Measurements from ENCODE around the gene ROMO1. TPM values are rescaled to one million over a fixed set of nuclear protein-coding genes. Genes with fewer than 3 reads are reported as not detected.

ROMO1 gene
- polyA plus RNA-seq, 2 of the 4 experiments (the other 2 are of a cell fraction), result 201 to 430 TPM

DNA sequence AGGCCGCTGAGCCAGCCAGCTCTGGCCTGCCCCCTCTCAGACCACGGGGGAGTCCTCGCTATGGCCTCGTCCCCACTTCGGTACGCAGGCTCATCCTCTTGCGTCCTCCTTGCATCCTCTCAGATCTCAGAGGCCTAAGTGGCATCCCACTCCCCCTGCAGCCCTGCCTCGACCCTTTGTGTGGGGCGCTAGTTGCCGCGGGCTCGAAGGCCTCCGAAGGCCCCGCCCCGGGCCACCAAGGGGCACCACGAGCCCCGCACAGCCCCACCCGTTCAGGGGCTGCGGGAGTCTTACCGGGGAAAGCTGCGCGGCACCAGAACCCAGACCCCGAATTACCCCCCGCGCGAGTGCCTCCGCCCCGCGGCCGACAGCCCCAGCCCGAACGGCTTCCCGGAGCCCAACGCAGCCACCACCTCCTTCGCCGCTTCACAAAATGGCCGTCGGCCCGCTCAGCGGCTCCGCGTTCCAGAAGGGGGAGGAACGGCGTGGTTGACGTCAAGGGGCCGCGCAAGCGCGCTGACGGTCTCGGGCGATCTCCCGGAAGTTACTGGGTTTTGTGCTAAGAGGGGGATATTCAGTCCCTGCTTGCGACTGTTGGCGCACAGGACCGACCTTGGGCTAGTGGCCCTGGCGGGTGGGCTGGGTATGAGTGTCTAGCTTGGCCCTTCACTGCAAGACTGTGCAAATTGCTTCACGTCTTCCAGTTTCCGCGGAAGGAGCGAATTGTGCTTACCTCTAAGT lies 34.6 kb upstream of the ROMO1 start, which contains the start of the genes CPNE1 and RBM12 (continued):
- TF ChIP-seq JUNB (IDR thresholded peaks at IDR 0.05), result no peak
- peak; percentile 96 for TF ChIP-seq PHF8 (IDR thresholded peaks at IDR 0.05; ENCODE audit: borderline replicate concordance, low read depth)
- TF ChIP-seq, protein P1, sequence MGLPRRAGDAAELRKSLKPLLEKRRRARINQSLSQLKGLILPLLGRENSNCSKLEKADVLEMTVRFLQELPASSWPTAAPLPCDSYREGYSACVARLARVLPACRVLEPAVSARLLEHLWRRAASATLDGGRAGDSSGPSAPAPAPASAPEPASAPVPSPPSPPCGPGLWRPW (IDR thresholded peaks at IDR 0.05), result no peak
- TF ChIP-seq CBX8 (IDR thresholded peaks at IDR 0.05), result no peak
- TF ChIP-seq HDAC2 (IDR thresholded peaks at IDR 0.05), result no peak
- TF ChIP-seq NPAS2 (CRISPR knock-in tag; IDR thresholded peaks at IDR 0.05; ENCODE audit: borderline replicate concordance), result no peak
- TF ChIP-seq NR3C1 (IDR thresholded peaks at IDR 0.05), result no peak
- peak; percentile 3; the same call in 1 of the 2 replicates for TF ChIP-seq RARB (CRISPR knock-in tag; IDR thresholded peaks at IDR 0.05)
- TF ChIP-seq, protein P2, sequence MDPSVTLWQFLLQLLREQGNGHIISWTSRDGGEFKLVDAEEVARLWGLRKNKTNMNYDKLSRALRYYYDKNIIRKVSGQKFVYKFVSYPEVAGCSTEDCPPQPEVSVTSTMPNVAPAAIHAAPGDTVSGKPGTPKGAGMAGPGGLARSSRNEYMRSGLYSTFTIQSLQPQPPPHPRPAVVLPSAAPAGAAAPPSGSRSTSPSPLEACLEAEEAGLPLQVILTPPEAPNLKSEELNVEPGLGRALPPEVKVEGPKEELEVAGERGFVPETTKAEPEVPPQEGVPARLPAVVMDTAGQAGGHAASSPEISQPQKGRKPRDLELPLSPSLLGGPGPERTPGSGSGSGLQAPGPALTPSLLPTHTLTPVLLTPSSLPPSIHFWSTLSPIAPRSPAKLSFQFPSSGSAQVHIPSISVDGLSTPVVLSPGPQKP (IDR thresholded peaks at IDR 0.05; ENCODE audit: low read depth, low read length), result no peak
- TF ChIP-seq CHD4 (IDR thresholded peaks at IDR 0.05; ENCODE audit: borderline replicate concordance), result no peak
- no peak for TF ChIP-seq RAD21 (conservative IDR thresholded peaks at IDR 0.05 in 1 of 2, IDR thresholded peaks at IDR 0.05 in 1 of 2)

DNA sequence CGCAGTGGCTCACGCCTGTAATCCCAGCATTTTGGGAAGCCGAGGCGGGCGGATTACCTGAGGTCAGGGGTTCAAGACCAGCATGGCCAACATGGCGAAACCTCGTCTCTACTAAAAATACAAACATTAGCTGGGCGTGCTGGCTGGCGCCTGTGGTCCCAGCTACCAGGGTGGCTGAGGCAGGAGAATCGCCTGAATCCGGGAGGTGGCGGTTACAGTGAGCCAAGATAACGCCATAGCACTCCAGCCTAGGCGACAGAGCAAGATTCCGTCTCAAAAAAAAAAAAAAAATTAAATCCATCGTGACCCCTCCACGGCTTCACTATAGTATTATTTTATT lies 33.3 kb upstream of the ROMO1 start:
- 98% methylated on average over 17 of the region's 17 CpGs for WGBS (ENCODE audit: missing lambda C conversion rate)
- H3K4me3 ChIP-seq, result no peak overlapping the region
- POLR2A ChIA-PET, result interaction anchor here (0.7 to 4.0 kb wide), 2 partner anchors 48 to 199 kb away, joined by 4 to 51 read pairs; no protein-coding TSS in a partner anchor
- CTCF ChIA-PET, result interaction anchor here (0.6 to 1.6 kb wide), 7 partner anchors 20 to 1146 kb away, joined by 3 to 6 read pairs (median 4); no protein-coding TSS in a partner anchor
- H3K4me1 ChIP-seq, result peaks cover 22% of the 10 kb centered on the region
- H3K27ac ChIP-seq, result 0 out of 6 replicates have a peak overlapping the region, but pooled peaks of 1 of the 2 experiments have one; percentile 94
- H3K9me3 ChIP-seq, result no peaks in the 10 kb centered on the region
- no peak for ATAC-seq
- no peak for FAIRE-seq
- TF ChIP-seq CHD4 (IDR thresholded peaks at IDR 0.05; ENCODE audit: borderline replicate concordance), result no peak
- TF ChIP-seq RAD21 (conservative IDR thresholded peaks at IDR 0.05 in 1 of 2, IDR thresholded peaks at IDR 0.05 in 1 of 2), result no peak
- TF ChIP-seq SREBF2 (IDR thresholded peaks at IDR 0.05), result no peak
- no peak for TF ChIP-seq FOSL2 (IDR thresholded peaks at IDR 0.05)
- TF ChIP-seq FOSL2 (CRISPR knock-in tag; IDR thresholded peaks at IDR 0.05), result no peak
- TF ChIP-seq ZFP36 (IDR thresholded peaks at IDR 0.05; ENCODE audit: borderline replicate concordance, partially characterized antibody), result no peak
- TF ChIP-seq MAFK (IDR thresholded peaks at IDR 0.05; ENCODE audit: partially characterized antibody), result no peak
- TF ChIP-seq, protein P1 (IDR thresholded peaks at IDR 0.05), result no peak
- H3K4me2 ChIP-seq, result no peak overlapping the region
- no peak for DNase-seq (ENCODE audit: low read depth in 1 of 2, low spot score in 1 of 2)

DNA sequence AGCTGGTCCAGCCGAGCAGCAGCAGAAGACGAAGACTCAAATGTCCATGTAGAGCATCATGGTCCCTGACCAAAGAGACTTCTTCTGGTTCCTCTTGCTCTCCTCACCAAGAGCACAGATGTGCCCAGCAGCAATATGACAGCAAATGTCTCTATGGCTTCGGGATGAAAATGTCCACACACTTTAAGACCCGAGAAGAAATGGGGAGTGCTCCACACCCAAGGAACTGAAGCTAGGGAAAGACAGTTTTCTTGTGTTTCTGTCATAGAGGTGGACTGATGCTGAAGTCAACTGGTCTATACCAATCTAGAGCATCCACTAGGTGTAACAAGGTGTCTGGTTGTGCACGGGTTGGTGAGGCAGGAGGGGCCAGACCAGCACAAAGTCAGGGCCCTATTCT lies 30.0 kb upstream of the ROMO1 start:
- no peak for DNase-seq (ENCODE audit: low read depth in 1 of 2, low spot score in 1 of 2)
- no peak overlapping the region for H3K27ac ChIP-seq
- no peak overlapping the region for H3K4me3 ChIP-seq
- ChIA-PET POLR2A (no interaction called here), CTCF (interaction anchor here (0.6 to 1.4 kb wide), 4 partner anchors 10 to 159 kb away, joined by 3 to 4 read pairs (median 4); no protein-coding TSS in a partner anchor)
- no peaks in the 10 kb centered on the region for H3K4me1 ChIP-seq
- no peak for ATAC-seq
- WGBS (ENCODE audit: missing lambda C conversion rate), result 97% methylated on average over 5 of the region's 5 CpGs
- FAIRE-seq, result no peak
- H3K4me2 ChIP-seq, result no peak overlapping the region
- no peaks in the 10 kb centered on the region for H3K9me3 ChIP-seq
- TF ChIP-seq, protein P2 (IDR thresholded peaks at IDR 0.05; ENCODE audit: low read depth, low read length), result no peak
- TF ChIP-seq TFCP2L1 (CRISPR knock-in tag; IDR thresholded peaks at IDR 0.05) (no peak), POLR2A (IDR thresholded peaks at IDR 0.05; ENCODE audit: low read length) (no peak), RFX5 (IDR thresholded peaks at IDR 0.05) (no peak), JUNB (IDR thresholded peaks at IDR 0.05) (no peak), GATA3 (IDR thresholded peaks at IDR 0.05; ENCODE audit: borderline replicate concordance) (no peak), CHD4 (IDR thresholded peaks at IDR 0.05; ENCODE audit: borderline replicate concordance) (no peak), ZFP36 (IDR thresholded peaks at IDR 0.05; ENCODE audit: borderline replicate concordance, partially characterized antibody) (no peak), NFE2L2 (conservative IDR thresholded peaks at IDR 0.05; ENCODE audit: low read length) (no peak), ESRRA (IDR thresholded peaks at IDR 0.05; ENCODE audit: borderline replicate concordance, low read length) (no peak), FOSB (CRISPR knock-in tag; IDR thresholded peaks at IDR 0.05) (no peak), CHD2 (IDR thresholded peaks at IDR 0.05; ENCODE audit: low read length, partially characterized antibody) (no peak), EP300 (IDR thresholded peaks at IDR 0.05) (no peak), JUN (IDR thresholded peaks at IDR 0.05) (no peak), HOXB5 (CRISPR knock-in tag; IDR thresholded peaks at IDR 0.05) (no peak)
- TF ChIP-seq, protein P3, sequence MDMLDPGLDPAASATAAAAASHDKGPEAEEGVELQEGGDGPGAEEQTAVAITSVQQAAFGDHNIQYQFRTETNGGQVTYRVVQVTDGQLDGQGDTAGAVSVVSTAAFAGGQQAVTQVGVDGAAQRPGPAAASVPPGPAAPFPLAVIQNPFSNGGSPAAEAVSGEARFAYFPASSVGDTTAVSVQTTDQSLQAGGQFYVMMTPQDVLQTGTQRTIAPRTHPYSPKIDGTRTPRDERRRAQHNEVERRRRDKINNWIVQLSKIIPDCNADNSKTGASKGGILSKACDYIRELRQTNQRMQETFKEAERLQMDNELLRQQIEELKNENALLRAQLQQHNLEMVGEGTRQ (IDR thresholded peaks at IDR 0.05), result no peak
- TF ChIP-seq, protein P4, sequence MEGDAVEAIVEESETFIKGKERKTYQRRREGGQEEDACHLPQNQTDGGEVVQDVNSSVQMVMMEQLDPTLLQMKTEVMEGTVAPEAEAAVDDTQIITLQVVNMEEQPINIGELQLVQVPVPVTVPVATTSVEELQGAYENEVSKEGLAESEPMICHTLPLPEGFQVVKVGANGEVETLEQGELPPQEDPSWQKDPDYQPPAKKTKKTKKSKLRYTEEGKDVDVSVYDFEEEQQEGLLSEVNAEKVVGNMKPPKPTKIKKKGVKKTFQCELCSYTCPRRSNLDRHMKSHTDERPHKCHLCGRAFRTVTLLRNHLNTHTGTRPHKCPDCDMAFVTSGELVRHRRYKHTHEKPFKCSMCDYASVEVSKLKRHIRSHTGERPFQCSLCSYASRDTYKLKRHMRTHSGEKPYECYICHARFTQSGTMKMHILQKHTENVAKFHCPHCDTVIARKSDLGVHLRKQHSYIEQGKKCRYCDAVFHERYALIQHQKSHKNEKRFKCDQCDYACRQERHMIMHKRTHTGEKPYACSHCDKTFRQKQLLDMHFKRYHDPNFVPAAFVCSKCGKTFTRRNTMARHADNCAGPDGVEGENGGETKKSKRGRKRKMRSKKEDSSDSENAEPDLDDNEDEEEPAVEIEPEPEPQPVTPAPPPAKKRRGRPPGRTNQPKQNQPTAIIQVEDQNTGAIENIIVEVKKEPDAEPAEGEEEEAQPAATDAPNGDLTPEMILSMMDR (IDR thresholded peaks at IDR 0.05), result no peak

All from A549 (cell line).